Right ventricle myocardium inferior (tissue), 1 donor: ENCODE measurements around the gene MVB12B. TPM values are rescaled to one million over a fixed set of nuclear protein-coding genes. Genes with fewer than 3 reads are reported as not detected.
A peak's percentile ranks its signal among the peaks of the same experiment; 100 is the strongest.
"Not testable (repeated sequence)": the region's sequence is repeated elsewhere in the genome, so short reads cannot be mapped to it uniquely, and the experiment has no call there.

Experiments
- ATAC-seq: fragments of 200-7000 bp; cut with Tn5 transposase; one replicate; pipeline ENCODE4 v1.9.1; 2020; ENCODE audit warnings: mild to moderate bottlenecking, moderate library complexity
- DNase-seq: peaks from one replicate; pipeline ENCODE4 v3.0.0; 2021; ENCODE audit errors: missing footprints
- intact Hi-C: fragments of 100-400 bp; cut with DNase I; formaldehyde crosslinking; loops from one replicate; pipeline ENCODE4 v1.11.0; 2022
- long read RNA-seq: library from polyadenylated mRNA; unstranded; transcript quantifications from one replicate; pipeline ENCODE4 v2.0.0, GENCODE V29; 2021
- total RNA-seq: library from RNA; stranded (reverse); fragmentation: NEBNext Ultra II Directional; extraction: Animal tissue kit (Norgen Biotek cat#: 25700); gene quantifications from one replicate; pipeline ENCODE4 v1.2.1, GENCODE V29; 2021
- donor health status: DM: no; HTN: yes; CAD: no; lungs with severe emphysema.

The MVB12B gene
- 12.7 TPM for total RNA-seq
- long read RNA-seq, full-length matches to known transcripts: 4 of 12 reads
- long read RNA-seq, partial matches to known transcripts: 0 of 12 reads
- long read RNA-seq, other reads (novel, unspliced or antisense): 8 of 12 reads

- intact Hi-C loops: loop anchor here (5.0 kb wide), 1 partner anchor 66 kb away; no protein-coding TSS in a partner anchor
- peak; percentile 48 for ATAC-seq
- peak; percentile 79 for DNase-seq
Observed at GRCh38 chr9:126326228-126327005, at the start of gene MVB12B. MVB12B (plus strand) TSS chr9:126326829; CDS start chr9:126326930, 101 bp downstream.

GRCh38 chr9:126283799-126284465, 42.7 kb upstream of the MVB12B start:
- no peak for DNase-seq
- ATAC-seq: no peak
- intact Hi-C loops: no loop called here

DNA sequence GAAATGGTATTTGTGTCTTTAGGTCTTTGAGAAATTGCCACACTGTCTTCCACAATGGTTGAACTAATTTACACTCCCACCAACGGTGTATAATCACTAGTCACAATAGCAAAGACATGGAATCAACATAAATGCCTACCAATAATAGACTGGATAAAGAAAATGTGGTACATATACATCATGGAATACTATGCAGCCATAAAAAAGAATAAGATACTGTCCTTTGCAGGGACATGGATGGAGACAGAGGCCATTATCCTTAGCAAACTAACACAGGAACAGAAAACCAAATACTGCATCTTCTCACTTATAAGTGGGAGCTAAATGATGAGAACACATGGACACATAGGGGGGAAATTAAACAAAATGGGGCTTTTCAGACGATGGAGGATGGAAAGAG, 41.0 kb upstream of the MVB12B start:
- ATAC-seq, DNase-seq, intact Hi-C loops: not testable (repeated sequence)

- DNase-seq: no peak
- intact Hi-C loops: no loop called here
- ATAC-seq: no peak
Observed at GRCh38 chr9:126287166-126287866, 39.3 kb upstream of the MVB12B start.

DNA sequence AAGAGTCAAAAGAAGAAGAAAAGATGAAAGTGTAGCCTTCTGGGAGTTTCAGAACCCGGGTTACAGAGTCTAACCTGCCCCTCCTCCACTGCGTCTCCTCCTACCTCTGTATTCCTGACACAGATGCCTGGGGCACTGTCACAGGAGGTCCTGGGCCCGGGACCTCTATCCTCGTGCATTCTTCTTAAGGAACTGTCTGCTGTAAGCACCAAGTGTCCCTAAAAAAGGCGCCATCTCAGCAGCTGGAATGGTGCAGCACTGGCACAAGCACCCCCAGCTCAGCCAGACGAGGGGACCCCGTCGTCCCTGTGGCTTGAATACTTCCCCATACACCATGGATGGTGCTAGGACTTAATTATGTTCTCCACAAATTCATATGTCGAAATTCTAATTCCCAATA, 35.8 kb upstream of the MVB12B start:
- intact Hi-C loops: no loop called here

DNA sequence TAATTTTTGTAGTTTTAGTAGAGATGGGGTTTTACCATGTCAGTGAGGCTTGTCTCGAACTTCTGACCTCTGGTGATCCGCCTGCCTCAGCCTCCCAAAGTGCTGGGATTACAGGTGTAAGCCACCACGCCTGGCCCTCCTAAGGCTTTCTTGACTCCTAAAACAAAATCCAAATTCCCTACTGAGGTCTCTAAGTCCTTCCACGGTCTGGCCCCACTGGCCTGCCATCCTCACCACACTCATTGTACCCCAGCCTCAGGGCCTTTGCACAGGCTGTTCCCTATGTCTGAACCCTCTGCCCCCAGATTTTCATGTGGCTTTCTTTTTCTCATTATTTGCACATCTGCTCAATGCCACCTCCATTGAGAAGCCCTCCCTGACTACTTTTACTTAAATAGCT, 34.7 kb upstream of the MVB12B start:
- ATAC-seq (no peak), DNase-seq (no peak)
- intact Hi-C loops: no loop called here

More for the DNA sequence above, 35.8 kb upstream of the MVB12B start:
- no peak for ATAC-seq
- DNase-seq: no peak

DNA sequence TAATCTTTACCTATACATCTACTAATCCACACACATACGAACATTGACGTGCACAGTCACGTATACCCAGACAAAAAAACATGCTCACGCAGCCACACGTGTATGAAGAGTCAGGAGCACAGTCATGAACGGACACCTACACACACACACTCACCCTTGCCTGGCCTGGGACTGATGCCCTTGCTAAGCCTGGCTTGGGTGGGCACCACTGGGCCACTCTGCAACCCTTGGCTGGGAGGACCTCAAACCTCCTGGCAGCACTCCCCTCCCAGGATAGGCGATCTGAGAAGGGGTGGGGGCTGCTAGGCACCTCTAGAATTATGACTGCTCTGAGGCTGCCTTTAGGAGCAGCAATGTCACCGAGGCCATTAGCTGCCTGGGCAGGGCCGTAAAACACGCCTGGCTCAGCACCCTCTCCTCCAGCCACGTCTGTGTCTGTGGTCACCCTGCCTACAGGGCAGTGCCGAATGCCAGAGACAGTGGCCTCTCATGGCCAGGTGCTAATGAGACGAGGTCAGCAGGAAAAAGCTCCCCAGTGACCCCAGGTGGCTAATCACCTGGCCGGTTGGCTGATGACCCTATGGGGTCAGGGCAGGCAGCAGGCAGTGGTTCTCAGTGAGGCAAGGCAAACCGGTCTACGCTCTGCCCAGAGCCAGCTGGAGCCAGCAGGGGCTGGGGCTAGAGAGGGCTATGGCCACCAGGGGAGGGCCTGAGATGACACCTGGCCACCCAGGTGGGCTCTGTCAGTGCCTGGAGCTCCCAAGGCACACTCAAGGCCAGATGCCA, 33.7 kb upstream of the MVB12B start:
- ATAC-seq (no peak), DNase-seq (no peak)
- intact Hi-C loops: no loop called here

GRCh38 chr9:126293522-126293889, 33.1 kb upstream of the MVB12B start:
- intact Hi-C loops: no loop called here
- ATAC-seq (no peak), DNase-seq (no peak)

GRCh38 chr9:126294331-126295081, 32.1 kb upstream of the MVB12B start:
- ATAC-seq: no peak
- DNase-seq: no peak
- intact Hi-C loops: no loop called here

DNA sequence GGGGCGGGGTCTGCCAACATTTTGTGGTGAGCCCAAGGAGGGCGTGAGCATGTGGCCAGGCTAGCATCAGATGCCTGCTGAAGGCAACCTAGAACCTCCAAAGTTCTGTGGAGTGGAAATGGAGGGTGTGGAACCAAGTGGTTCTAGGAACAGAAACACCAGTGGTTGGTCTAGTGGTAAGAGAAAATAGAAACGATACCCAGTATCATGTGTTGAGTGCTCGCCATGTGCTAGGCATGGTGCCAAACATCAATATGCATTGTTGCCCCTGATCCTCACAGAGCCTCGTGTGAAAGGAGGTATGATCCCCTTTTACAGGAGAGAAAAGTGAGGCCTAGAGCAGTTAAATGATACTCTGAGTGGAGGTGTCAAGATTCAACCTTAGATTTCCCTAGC, 31.5 kb upstream of the MVB12B start:
- no peak for DNase-seq
- intact Hi-C loops: no loop called here
- no peak for ATAC-seq

DNA sequence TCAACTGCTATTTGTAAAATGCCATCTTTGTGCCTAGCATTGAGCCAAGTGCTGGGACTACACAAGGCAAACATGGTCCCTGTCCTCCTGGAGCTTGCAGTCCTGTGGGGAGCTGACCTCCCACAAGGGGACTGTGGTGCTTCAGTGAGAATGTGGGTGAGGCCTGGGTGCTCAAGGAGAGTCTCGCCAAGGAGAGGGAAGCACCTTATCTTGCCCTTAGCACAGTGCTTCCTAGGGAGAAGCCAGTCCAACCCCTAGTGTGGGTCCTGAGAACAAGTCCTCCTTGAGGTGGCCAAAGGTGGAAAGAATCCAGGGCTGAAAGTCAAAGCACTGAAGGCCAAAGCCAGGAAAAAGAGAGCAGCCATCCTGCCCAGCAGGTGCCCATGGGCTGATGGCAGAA, 31.1 kb upstream of the MVB12B start:
- intact Hi-C loops: no loop called here
- no peak for DNase-seq
- ATAC-seq: no peak

- no peak for ATAC-seq
Observed at GRCh38 chr9:126295936-126296600, 30.6 kb upstream of the MVB12B start.

DNA sequence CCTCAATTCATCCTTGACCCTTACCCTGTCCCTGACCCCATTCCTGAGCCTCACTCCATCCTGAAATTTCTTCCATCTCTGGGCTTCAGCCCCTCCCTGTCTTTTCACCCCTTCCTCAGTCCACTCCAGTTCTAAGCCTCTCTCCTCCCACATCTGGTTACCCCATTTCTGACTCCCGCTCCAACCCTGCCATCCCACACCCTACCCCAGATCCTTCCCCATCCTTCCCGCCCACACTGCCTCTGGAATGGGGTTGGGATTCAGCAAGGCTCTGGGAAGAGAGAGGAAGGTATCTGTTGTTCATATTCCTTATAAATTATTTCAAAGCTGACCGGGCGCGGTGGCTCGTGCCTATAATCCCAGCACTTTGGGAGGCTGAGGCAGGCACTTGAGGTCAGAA, 29.9 kb upstream of the MVB12B start:
- DNase-seq: no peak
- ATAC-seq: no peak
- intact Hi-C loops: no loop called here

More at GRCh38 chr9:126295936-126296600, 30.6 kb upstream of the MVB12B start:
- intact Hi-C loops: no loop called here
- DNase-seq: no peak

GRCh38 chr9:126297661-126298060, 29.0 kb upstream of the MVB12B start:
- ATAC-seq: no peak
- intact Hi-C loops: no loop called here

DNA sequence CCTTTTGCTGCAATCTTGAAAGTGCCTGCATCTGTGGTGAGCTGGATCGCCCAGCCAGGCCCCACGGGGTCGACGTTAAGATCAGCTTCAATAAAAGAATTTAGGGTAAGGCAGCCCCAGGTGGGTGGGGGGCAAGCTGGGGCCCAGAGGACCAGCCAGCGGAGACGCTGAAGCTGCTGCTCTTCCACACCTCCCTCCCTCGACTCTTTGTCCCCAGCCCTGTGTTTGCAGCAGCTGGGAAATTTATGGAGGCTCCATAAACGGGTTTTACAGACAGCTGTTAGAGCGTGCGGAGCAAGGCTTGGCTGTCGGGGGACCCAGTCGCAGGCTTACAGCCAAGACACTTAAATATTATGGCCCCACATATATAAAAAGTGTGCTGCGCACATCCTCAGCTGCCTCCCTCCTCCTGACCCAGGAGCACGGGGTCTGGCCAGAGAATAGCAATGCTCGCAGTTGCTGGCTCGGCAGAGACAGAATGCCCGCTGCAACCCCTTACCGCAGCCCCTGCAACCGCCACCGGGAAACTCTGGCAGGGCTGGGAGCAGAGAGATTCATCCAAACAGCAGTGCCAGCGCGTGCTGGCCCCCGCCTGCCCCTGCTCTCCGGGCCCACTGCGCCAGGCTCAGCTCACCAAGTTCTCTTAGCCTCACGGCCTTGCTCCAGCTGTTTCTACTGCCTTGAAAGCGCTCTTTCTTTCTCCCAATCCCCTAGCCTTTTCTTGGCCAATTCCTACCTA, 28.4 kb upstream of the MVB12B start:
- intact Hi-C loops: no loop called here
- DNase-seq (no peak), ATAC-seq (no peak)

More at GRCh38 chr9:126297661-126298060, 29.0 kb upstream of the MVB12B start:
- DNase-seq: no peak

- no peak for ATAC-seq
- no peak for DNase-seq
- intact Hi-C loops: no loop called here
Observed at GRCh38 chr9:126299706-126300276, 26.8 kb upstream of the MVB12B start.

DNA sequence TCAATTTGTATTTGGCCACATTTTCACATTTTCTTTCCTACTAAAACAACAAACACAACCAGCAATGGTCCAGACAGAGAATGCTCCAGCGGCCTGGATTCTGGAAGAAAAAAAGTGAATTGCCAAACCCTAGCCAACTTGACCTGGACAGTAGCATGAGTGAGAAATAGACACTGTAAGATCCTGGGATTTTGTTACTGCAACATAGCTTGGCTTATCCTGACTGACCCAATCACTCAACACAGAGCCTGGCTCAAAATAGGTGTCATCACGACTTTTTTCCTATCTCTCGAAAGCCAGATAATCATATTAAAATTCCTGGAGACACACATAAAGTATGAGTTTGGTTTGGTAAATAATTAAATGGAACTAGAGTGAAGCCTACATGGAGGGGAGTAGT, 25.4 kb upstream of the MVB12B start:
- intact Hi-C loops: no loop called here
- no peak for DNase-seq
- no peak for ATAC-seq
